Measurements from ENCODE around the gene KAT6B.
"Not testable (repeated sequence)": the region's sequence is repeated elsewhere in the genome, so short reads cannot be mapped to it uniquely, and the experiment has no call there.

KAT6B gene

GRCh38 chr10:74890460-74890859 lies 64.1 kb downstream of the KAT6B start:
- no peak for DNase-seq (ENCODE audit: low read depth, low spot score)

DNA sequence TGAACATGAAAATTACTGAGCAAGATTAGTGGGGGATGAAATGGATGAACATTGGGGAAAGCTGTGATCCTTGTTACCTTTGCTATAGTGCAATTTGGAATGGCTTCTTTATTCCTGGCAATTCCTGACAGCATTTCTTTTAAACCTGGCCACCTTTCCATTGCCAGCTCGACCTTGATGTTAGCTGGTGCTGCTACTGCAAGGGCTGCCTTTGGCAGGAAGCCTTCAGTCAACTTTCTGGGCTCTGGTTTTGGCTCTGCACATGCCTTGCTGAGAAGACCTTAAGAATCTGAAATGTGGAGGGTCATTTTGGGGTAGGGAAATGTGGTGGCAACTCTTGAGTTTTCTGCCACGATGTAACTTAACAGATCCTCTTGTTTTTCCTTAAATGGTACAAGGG lies 64.7 kb downstream of the KAT6B start:
- no peak for DNase-seq (ENCODE audit: low read depth, low spot score)

DNA sequence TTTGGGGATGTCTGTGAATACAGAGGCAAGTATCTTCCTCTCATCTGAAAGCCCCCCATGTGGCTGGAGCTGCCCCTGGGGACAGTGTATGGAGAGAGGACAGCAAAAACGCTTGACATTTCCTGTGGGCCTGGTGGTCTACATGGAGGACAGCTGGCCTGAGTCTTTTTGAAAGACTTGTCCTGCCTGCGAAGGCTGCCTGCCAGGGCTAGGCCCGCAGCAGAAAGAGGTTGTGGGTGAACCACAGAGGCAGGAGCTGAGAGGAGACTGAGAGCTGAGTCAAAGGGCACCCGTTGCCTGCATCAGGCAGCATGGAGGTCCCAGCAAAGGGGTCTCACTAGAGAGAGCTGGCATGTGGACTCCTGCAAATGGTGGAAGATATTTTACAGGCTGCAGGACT lies 66.4 kb downstream of the KAT6B start:
- no peak for DNase-seq (ENCODE audit: low read depth, low spot score)

GRCh38 chr10:74893329-74893728 lies 66.9 kb downstream of the KAT6B start:
- not testable (repeated sequence) for DNase-seq (ENCODE audit: low read depth, low spot score)

GRCh38 chr10:74896788-74897527 lies 70.6 kb downstream of the KAT6B start:
- DNase-seq (ENCODE audit: low read depth, low spot score): no peak

- no peak for DNase-seq (ENCODE audit: low read depth, low spot score)
Observed at GRCh38 chr10:74898201-74898976, 72.0 kb downstream of the KAT6B start.

DNA sequence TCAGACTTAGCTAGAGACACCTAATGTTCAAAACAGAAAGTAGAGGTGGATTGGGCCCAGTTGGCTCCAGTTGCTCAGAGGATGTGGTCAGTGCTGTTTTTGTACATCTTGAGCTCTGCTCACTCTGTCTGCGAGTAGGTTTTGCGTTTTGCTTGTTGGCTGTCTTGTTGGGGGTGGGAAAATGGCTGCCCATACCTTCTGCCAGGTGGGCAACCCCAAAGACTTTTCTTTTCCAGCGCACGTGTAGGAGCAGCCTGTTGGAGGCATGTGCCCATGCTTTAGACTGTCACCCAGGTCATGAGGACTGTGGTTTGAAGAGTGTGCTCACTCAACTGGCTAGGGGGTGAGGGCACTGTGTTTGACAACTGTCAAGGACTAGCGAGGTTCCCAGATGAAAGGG lies 73.9 kb downstream of the KAT6B start:
- no peak for DNase-seq (ENCODE audit: low read depth, low spot score)

GRCh38 chr10:74901301-74901700 lies 74.9 kb downstream of the KAT6B start:
- DNase-seq (ENCODE audit: low read depth, low spot score): no peak

GRCh38 chr10:74901867-74902450 lies 75.6 kb downstream of the KAT6B start:
- no peak for DNase-seq (ENCODE audit: low read depth, low spot score)

DNA sequence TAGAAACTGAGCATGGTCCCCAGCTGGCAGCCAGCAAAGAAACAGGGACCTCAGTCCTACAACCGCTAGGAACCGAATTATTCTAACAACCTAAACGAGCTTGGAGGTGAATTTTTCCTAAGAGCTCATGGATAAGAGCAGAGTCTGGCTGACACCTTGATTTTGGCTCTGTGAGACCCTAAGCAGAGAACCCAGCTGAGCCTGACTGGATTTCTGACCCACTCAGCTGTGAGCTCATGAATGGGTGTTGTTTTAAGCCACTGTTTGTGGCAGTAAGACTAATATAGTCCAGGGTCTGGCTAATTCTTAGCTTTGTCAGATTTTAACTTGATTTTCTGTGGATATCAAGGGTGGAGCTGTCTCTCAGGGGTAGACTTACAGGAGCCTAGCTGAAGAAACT lies 77.1 kb downstream of the KAT6B start:
- DNase-seq (ENCODE audit: low read depth, low spot score): no peak

DNA sequence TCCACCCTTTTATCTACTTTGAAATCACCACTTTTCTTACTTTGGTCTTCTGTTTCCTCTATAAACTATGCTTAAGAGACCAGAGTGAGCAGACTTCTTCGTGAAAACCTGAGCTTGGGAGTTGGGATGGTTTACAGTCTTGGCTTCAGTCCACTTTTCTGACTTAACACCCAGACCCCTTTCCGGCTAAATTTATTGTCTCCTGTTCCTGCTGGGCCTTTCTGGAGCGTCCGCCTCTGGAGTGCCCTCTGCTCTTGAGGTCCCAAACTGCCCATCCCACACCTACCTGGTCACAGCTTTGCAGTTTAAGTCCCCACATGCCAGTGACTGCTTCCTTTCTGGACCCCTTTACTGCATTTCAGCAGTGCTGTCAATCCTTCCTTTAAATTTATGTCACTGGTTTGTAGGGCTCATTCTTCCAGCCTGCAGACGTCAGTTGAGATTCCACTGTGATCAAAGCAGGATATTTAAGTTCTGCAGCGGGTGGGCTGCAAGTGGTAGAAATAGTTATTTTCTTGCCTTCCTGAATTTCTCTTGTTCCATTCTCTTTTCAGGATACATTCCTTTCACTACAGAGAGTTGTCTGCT lies 80.3 kb downstream of the KAT6B start:
- no peak for DNase-seq (ENCODE audit: low read depth, low spot score)

DNA sequence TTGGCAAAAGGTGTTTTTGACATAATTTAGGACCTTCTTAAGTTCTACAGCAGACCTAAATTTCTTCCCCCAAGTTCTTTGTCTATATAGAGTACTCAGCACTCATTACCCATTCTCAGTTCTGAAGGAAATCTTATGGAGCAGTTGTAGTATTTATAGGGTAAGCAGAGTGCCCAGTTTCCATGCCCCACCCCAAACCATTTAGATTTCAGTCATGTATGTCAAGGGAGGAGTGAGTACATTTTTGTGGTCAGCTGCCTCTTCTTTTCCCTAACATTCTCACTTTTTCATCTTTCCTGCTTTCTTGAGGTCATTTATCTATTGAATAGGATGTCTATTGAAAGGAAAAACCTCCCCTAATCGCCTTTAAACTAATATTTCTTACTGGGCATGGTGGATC lies 83.3 kb downstream of the KAT6B start:
- no peak for DNase-seq (ENCODE audit: low read depth, low spot score)

- DNase-seq (ENCODE audit: low read depth, low spot score): no peak
Observed at GRCh38 chr10:74910241-74910975, 84.0 kb downstream of the KAT6B start.

DNA sequence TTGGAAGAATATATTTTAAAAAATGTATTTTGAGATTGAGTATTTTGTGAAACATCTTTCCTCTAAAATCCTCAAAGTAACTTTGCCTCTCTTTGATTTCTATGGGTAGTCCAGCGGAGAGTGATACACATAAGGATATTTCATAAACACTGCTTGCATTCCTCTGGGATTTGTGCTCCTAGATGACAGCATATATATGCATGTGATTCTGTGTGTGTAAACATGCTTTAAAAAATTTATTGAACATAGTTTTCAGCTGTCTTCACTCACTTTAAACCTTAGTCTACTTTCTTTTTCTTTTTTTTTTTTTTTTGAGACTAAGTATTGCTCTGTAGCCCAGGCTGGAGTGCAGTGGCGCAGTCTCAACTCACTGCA lies 84.6 kb downstream of the KAT6B start:
- DNase-seq (ENCODE audit: low read depth, low spot score): no peak

DNA sequence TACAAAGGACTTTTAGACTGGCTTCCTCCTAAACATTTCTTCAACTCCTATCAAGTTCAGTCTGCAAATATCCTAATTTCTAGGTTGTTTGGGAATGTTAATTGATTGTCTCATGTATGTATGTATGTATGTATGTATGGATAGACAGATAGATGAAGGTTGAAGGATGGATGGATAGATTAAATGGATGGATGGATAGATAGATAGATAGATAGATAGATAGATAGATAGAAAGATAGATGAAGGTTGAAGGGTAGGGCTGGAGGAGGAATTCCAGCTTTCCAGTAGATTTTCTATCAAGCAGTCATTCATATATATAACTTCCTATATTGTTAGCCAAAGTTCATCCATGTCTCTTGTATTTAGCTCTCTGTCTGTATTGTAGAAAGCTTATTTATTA lies 85.8 kb downstream of the KAT6B start:
- DNase-seq (ENCODE audit: low read depth, low spot score): no peak

DNA sequence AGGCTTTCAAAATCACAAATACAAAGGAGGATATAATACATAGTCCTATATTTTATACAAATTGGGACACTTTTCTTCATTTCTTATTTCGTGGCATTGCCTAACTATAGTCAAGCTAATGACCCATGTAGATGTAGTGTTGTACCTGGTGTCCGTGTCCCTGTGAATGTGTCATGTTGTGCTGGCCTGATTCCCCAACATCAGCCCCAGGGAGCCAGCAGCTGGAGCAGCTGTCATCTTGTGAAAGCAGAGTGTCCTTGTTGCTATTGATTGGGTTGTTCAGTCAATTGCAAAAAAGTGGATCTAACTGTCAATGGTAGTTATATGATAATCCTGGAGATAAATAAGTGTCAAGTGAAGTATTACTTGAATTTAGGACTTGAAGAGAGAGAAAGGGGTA lies 86.3 kb downstream of the KAT6B start:
- no peak for DNase-seq (ENCODE audit: low read depth, low spot score)

DNA sequence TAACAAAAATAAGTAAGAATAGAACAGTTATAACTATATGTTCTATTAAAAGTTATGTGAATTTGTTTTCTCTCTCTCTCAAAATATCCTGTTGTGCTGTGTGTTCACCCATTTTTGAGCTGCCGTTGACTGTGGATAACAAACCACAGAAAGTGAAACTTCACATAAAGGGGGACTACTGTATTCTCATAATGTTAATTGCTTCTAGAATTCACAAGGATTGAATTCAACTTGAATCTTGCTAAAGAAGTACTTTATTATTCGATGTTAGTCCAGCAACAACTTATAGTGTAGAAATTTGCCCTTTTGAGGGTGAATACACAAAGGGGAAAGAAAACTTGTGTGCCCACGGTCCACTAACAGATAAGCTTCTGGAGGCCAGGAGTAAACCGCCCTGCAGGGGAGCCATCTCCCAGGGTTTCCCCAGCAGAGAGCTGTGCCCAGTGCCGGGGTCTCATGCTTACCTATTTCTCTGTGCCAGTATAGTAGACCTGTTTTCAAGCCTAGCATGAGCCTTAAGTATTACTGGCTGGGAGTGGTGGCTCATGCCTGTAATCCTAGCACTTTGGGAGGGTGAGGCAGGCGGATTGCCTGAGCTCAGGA lies 87.1 kb downstream of the KAT6B start:
- no peak for DNase-seq (ENCODE audit: low read depth, low spot score)

- no peak for DNase-seq (ENCODE audit: low read depth, low spot score)
Observed at GRCh38 chr10:74916283-74916682, 89.9 kb downstream of the KAT6B start.

- no peak for DNase-seq (ENCODE audit: low read depth, low spot score)
Observed at GRCh38 chr10:74917481-74918077, 91.2 kb downstream of the KAT6B start.

DNA sequence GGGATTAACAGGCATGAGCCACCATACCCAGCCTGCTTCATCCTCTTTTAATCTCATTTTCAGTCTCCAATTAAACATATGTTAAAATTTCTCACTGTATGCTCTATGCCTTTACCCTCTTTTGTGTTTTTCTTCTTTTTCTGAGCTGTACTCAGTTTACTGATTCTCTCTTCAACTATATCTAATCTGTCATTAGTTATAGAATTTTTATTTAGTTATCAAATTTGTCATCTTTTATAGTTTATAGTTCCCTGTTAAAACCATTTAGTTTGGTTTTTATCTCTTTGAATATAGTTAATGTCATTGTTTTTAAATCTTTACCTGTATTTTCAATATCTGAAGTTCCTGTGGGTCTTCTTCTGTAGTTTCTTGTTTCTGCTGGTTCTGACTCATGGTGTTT lies 93.3 kb downstream of the KAT6B start:
- no peak for DNase-seq (ENCODE audit: low read depth, low spot score)

GRCh38 chr10:74921070-74921469 lies 94.7 kb downstream of the KAT6B start:
- DNase-seq (ENCODE audit: low read depth, low spot score): not testable (repeated sequence)

Data from activated naive CD8-positive, alpha-beta T cell treated with anti-CD3 and anti-CD28 coated beads, Interleukin-2, amount 50 U/mL, for 16 hours (primary cell).